ENCODE measurements around the gene OR4D2.

DNA sequence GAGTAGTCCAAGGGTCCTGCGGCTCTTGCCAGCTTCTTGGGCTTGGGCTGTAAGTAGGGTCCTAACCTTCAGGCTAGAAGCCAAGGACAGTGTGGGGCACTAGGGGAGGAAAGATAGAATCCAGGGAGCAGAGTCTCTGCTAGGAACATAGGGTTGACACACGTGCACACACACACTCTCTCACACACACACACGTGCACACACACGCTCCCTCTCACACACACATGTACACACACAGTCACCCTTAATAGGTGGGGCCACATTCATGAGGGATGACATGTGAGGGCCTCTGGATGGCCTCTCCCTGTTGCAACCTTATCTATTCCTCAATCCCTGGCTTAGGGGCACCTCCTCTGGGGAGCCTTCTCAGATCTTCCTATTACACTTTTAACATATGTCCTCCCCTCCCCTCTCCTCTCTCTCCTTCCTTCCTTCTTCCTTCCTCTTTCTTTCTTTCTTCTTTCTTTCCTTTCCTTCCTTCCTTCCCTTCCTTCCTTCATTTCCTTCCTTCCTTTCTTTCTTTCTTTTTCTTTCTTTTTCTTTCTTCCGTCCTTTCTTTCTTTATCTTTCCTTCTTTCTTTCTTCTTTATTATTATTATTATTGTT, 28.8 kb downstream of the OR4D2 start:
- TF ChIP-seq, protein P1, sequence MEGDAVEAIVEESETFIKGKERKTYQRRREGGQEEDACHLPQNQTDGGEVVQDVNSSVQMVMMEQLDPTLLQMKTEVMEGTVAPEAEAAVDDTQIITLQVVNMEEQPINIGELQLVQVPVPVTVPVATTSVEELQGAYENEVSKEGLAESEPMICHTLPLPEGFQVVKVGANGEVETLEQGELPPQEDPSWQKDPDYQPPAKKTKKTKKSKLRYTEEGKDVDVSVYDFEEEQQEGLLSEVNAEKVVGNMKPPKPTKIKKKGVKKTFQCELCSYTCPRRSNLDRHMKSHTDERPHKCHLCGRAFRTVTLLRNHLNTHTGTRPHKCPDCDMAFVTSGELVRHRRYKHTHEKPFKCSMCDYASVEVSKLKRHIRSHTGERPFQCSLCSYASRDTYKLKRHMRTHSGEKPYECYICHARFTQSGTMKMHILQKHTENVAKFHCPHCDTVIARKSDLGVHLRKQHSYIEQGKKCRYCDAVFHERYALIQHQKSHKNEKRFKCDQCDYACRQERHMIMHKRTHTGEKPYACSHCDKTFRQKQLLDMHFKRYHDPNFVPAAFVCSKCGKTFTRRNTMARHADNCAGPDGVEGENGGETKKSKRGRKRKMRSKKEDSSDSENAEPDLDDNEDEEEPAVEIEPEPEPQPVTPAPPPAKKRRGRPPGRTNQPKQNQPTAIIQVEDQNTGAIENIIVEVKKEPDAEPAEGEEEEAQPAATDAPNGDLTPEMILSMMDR (conservative IDR thresholded peaks at IDR 0.05; ENCODE audit: low read depth, low read length): no peak
- TF ChIP-seq EZH2 (IDR thresholded peaks at IDR 0.05; ENCODE audit: low read length, unreplicated experiment) (no peak), EZH2phosphoT487 (IDR thresholded peaks at IDR 0.05; ENCODE audit: borderline replicate concordance, low read length) (no peak)

Data from PC-3 (cell line).